ENCODE measurements around the gene ADD3. TPM values are rescaled to one million over a fixed set of nuclear protein-coding genes. Genes with fewer than 3 reads are reported as not detected.

ADD3 gene
- total RNA-seq, 1 donor from 2014 or later, result 43.8 TPM

DNA sequence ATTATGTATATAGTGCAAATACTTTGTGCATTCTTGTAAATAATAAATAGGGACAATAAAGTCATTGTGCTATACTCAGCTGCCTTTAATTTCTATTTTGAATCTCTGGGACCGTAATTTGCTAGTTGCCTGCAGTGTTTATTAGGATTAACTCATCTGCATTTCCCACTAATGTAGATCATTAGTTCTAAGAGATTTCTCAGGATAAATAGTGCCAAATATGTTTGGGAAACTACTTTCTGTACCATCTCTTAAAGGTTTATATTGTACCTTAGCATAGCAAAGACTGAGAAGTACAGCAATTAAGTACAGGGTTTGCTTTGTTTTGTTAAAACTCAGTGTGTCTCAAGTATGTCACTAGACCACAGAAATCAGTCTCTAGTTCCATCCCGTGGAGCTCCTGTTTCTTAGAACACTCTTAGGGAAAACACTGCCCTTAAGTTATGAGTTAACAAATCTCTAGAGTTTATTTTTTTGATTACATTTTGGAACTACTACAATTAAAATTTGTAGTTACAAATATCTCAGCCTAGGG is 26.0 kb downstream of the ADD3 start:
- TF ChIP-seq, protein P1, sequence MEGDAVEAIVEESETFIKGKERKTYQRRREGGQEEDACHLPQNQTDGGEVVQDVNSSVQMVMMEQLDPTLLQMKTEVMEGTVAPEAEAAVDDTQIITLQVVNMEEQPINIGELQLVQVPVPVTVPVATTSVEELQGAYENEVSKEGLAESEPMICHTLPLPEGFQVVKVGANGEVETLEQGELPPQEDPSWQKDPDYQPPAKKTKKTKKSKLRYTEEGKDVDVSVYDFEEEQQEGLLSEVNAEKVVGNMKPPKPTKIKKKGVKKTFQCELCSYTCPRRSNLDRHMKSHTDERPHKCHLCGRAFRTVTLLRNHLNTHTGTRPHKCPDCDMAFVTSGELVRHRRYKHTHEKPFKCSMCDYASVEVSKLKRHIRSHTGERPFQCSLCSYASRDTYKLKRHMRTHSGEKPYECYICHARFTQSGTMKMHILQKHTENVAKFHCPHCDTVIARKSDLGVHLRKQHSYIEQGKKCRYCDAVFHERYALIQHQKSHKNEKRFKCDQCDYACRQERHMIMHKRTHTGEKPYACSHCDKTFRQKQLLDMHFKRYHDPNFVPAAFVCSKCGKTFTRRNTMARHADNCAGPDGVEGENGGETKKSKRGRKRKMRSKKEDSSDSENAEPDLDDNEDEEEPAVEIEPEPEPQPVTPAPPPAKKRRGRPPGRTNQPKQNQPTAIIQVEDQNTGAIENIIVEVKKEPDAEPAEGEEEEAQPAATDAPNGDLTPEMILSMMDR (conservative IDR thresholded peaks at IDR 0.05; ENCODE audit: low read depth, low read length), result no peak
- DNase-seq (ENCODE audit: low read depth), result no peak
- H3K4me3 ChIP-seq (ENCODE audit: low read depth, low read length), result no peak overlapping the region

DNA sequence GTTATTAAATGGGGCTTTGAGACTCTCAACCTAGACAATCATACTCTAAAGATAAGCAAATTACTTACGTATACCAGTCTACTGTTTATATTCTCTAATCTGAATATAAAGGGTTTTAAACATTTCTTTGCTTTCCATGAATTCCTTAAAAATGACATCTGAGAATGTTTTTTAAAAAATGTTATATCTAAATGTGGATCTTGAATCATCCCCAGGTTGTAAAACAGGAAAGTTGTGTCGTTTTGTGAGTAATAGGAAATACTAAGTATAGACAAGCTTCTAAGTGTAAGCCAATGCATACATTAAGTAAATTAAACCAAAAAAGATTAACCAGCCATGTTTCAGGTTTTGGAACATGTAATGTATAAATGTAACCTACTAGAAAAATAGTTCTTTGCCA is 26.8 kb downstream of the ADD3 start:
- DNase-seq (ENCODE audit: low read depth), result no peak
- no peak overlapping the region for H3K4me3 ChIP-seq (ENCODE audit: low read depth, low read length)

DNA sequence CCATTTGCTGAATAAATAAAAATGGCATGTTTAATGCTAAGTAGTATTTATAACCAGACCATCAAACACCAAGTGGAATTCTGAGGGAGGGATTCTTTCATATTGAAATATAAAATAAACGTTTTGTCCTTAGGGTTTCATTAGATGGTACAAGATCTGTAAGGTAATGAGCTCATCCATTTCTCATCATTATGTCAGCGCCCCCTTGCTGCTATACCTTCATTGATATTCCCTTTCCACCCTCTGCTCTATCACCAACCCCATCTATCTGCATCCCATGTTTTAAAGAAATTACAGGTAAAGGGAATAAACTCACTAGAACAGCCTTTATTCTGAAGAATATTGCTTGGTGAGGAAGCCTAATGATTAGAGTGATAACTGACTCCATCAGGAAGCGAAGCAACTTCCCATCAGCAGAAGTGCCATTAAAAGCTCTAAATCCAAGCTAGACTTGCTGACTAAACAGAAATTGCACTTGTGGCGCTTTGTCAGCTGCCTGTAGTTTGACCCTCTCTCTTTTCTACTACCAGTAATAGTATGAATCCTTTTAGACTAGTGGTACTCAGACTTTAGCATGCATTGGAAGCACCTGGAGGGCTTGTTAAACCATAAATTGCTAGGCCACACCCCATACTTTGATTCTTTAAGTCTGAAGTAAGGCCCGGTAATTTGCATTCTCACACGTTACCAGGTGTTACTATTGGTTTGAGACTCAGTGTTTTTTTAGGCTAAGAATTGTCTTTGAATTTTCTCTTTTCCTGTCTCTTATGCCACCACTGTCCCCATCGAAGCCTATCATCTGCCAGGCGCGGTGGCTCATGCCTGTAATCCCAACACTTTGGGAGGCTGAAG is 27.5 kb downstream of the ADD3 start:
- TF ChIP-seq, protein P1 (conservative IDR thresholded peaks at IDR 0.05; ENCODE audit: low read depth, low read length), result peak; percentile 20
- DNase-seq (ENCODE audit: low read depth), result no peak
- no peak overlapping the region for H3K4me3 ChIP-seq (ENCODE audit: low read depth, low read length)

More for the DNA sequence above, 26.8 kb downstream of the ADD3 start:
- TF ChIP-seq, protein P1 (conservative IDR thresholded peaks at IDR 0.05; ENCODE audit: low read depth, low read length), result no peak

DNA sequence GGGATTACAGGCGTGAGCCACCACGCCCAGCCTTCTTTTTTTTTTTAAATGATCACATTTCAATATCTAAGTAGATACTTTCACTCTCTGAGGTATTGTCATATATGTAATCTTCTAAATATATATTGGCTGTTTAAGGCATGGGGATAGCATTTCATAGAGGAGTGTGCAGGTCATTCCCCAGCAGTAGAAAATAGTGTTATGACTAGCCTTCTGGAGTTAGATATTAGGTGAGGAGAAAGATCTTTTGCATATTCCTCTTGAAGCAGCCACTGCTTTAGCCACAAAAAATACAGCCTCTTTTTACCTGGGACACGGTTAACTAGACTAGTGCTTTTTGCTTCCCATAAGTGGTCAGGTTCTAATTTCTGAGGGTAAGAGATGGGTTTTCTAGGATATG is 28.9 kb downstream of the ADD3 start:
- DNase-seq (ENCODE audit: low read depth), result no peak
- TF ChIP-seq, protein P1 (conservative IDR thresholded peaks at IDR 0.05; ENCODE audit: low read depth, low read length), result no peak
- H3K4me3 ChIP-seq (ENCODE audit: low read depth, low read length), result no peak overlapping the region

DNA sequence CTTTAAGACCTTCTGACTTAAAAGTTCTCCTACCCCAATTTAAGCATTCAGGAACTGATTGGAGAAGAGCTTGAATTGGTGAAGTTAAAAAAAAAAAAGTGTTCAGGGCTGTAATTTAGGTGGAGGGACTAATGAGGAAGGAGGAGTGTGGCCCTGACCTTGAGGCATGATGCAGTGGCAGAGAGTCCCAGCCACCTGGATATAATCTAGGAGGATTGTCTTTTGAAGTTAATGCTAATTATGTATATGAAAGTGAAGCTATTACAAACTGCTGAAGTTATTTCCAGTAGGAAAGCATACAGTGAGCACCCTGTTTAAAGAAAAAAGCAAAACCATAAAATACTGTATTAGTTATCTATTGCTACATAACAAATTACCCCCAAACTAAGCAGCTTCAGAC is 31.5 kb downstream of the ADD3 start:
- H3K4me3 ChIP-seq (ENCODE audit: low read depth, low read length), result no peak overlapping the region
- DNase-seq (ENCODE audit: low read depth), result no peak
- TF ChIP-seq, protein P1 (conservative IDR thresholded peaks at IDR 0.05; ENCODE audit: low read depth, low read length), result no peak

DNA sequence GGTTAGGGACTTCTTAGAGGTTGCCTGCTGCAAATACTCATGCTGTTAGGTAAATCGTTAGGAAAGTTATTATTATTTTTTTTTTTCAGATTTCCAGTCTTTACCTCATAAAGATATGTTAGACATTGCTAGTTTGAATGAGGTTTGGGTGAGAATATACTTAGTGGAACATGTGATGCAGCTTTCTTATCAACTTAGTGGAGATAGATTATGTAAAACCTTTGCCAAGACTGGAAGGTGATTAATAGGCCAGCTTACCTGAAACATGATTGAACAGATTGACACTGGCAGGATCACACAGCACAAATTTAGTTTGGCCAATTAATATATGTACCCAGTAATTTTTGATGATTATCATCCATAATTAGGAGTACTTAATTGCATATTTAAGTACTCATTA is 32.3 kb downstream of the ADD3 start:
- TF ChIP-seq, protein P1 (conservative IDR thresholded peaks at IDR 0.05; ENCODE audit: low read depth, low read length), result no peak
- no peak for DNase-seq (ENCODE audit: low read depth)
- no peak overlapping the region for H3K4me3 ChIP-seq (ENCODE audit: low read depth, low read length)

All from epithelial cell of proximal tubule (primary cell).